VCaP (cell line): ENCODE measurements around the gene ELMO1.

Experiments used
- H3K27ac ChIP-seq: fragments of 450-650 bp; 2 replicates; pipeline ENCODE4 v1.5.1; 2017
- TF ChIP-seq, protein P1 (sequence below): fragments of 450-650 bp; conservative IDR thresholded peaks from 2 replicates; pipeline ENCODE4 v1.5.1; 2017; ENCODE audit warnings: mild to moderate bottlenecking, moderate library complexity

The ELMO1 gene

DNA sequence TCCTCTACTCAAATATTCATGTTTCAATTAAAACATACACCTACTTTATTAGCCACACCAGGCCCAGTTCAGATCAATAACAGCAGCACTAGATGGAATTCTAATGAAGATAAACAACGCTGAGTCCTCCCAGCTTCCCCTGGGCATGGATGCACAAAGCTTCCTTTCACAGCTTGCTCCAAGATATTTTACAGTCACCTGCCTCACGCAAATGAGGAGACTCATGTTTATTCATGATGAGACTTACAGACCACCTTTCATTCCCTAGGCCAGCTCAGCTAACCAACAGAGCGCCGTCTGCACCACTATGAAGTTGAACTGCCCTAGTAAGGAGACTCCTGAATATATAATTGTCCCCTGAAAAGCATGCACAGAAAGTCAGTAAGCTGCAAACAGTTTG, 441.4 kb downstream of the ELMO1 start:
- TF ChIP-seq, protein P1, sequence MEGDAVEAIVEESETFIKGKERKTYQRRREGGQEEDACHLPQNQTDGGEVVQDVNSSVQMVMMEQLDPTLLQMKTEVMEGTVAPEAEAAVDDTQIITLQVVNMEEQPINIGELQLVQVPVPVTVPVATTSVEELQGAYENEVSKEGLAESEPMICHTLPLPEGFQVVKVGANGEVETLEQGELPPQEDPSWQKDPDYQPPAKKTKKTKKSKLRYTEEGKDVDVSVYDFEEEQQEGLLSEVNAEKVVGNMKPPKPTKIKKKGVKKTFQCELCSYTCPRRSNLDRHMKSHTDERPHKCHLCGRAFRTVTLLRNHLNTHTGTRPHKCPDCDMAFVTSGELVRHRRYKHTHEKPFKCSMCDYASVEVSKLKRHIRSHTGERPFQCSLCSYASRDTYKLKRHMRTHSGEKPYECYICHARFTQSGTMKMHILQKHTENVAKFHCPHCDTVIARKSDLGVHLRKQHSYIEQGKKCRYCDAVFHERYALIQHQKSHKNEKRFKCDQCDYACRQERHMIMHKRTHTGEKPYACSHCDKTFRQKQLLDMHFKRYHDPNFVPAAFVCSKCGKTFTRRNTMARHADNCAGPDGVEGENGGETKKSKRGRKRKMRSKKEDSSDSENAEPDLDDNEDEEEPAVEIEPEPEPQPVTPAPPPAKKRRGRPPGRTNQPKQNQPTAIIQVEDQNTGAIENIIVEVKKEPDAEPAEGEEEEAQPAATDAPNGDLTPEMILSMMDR = no peak
- no peak overlapping the region for H3K27ac ChIP-seq

GRCh38 chr7:37006764-37007163, 441.9 kb downstream of the ELMO1 start:
- no peak overlapping the region for H3K27ac ChIP-seq
- TF ChIP-seq, protein P1 = no peak

- no peak overlapping the region for H3K27ac ChIP-seq
- TF ChIP-seq, protein P1 = no peak
Observed at GRCh38 chr7:37000511-37000910, 448.2 kb downstream of the ELMO1 start.

GRCh38 chr7:36999626-37000485, 448.8 kb downstream of the ELMO1 start:
- no peak overlapping the region for H3K27ac ChIP-seq
- TF ChIP-seq, protein P1 = no peak

DNA sequence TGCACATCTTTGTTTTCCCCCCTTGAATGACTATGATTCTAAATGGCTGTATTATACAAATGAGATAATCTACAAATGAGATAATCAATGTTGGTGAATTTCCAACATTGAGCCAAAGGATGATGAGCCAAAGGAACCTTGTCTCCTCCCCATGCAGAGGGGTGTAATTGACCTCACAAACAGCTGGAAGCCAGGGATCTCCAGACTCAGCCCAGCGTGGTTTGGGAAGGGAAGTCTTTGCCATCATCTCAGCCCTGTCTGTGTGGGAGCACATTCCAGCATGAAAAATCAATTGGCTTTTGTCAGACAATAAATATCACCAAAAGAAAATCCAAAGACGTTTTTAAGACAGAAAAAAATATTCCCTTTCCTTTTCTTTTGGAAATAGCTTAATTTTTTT, 452.9 kb downstream of the ELMO1 start:
- no peak overlapping the region for H3K27ac ChIP-seq
- TF ChIP-seq, protein P1 = no peak

DNA sequence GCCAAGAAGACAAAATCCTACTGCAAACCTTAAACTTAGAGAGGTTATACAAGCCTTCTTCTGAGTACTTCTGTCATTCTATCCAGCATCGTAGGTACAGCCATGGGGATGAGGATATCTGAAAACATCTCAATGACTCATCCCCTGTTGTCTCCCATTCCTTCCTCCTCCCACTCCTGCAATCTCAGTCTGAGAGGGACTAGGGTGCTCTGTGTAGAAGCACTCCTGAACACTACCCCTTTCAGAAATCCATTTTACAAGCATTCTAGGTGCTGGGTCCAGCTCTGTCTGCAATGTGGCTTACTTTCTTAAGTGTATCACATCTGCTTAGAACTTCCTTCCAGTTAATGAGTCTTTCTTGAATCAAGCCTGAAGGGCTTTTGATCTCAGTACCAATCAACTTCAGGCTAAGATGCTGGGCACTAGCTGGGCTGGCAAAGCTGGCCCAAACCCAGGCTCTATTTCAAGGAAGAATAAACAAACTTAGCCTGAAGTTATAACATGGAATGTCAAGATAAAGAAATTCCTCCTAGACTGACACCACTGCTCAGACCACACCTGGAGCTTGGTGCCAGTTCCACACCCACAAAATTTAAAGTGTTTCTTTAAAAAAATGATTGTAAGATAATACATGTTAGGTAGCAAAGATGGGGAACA, 454.1 kb downstream of the ELMO1 start:
- no peak overlapping the region for H3K27ac ChIP-seq

More for the DNA sequence above, 454.1 kb downstream of the ELMO1 start:
- TF ChIP-seq, protein P1 = no peak
